Adrenal gland (tissue), 5 donors: ENCODE results near the gene CREB5.

Source experiments
- CTCF ChIP-seq, 6 experiments: fragments of 450-650 bp in 4 of 6; fragments of 200-600 bp in 2 of 6; sonication (generic) in 1 of 6; IDR thresholded peaks; 1 replicate in 5 of 6; 2 replicates in 1 of 6; pipeline versions ENCODE4 v1.5.1 to v1.8.0; 2016 to 2021; ENCODE audit warnings: antibody characterized with exemption in 6 of 6, mild to moderate bottlenecking in 2 of 6, moderate library complexity in 1 of 6
- POLR2A ChIP-seq, 2 donors: fragments of 450-650 bp; IDR thresholded peaks; one replicate each; pipeline ENCODE4 v1.6.1; 2017; ENCODE audit warnings: antibody characterized with exemption in 2 of 2, mild to moderate bottlenecking in 2 of 2, moderate library complexity in 1 of 2
- donor health status: DM: no; HTN: no; CAD: no.

DNA sequence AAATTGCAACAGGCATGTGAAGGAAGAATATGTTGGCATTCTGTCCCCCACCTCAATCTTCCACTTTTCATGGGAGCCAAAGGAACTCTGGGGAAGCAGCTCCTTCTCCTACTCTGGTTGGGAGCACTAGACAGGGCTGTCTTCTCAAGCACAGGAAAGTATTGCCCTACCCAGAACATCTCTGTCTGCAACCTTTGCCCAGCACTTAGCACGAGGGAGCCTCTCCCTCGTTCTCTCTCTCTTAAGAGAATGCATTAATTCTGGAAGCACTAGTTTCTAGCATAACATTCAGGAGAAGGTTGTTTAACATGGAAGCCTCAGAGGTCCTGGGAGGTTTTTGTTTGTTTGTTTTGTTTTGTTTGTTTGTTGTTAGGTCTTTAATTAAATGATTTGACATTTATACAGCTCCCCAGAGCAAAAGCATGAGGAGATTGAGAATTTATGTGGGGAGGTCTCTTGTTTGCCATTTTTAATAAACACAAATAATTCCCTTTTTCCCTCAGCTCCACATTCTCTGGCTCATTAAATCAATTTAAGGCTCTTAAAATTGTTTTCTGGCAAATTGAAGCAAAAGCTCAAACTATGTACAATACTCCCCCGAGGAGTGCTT is 305.2 kb downstream of the CREB5 start:
- TF ChIP-seq POLR2A (IDR thresholded peaks at IDR 0.05) (no peak), CTCF (IDR thresholded peaks at IDR 0.05) (no peak)
